ENCODE data around the gene KCNJ5. TPM values are rescaled to one million over a fixed set of nuclear protein-coding genes. Genes with fewer than 3 reads are reported as not detected.

KCNJ5 gene
- total RNA-seq, 1 experiment from 2014 or later = 0.11 TPM

DNA sequence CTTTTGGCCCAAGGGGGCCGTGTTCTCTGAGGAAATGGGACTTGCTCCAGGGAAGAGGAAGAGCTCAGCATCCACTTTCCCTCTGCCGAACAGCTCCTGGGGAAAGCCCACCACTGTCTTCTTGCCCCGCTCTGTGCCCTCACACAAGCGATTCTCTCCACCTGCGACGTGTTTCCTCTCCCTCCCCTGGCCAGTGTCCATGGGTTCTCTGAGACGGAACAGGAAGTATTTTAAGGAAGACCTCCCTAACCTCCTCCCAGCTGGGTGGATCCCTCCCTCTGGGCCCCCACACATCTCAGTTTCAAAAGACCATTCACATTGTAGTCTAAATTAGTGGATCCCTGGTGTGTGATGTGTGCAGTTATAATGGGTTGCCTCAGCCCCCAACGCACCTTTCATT is 50.0 kb downstream of the KCNJ5 start:
- Histone ChIP-seq H3K4me1 (ENCODE audit: insufficient read depth, low read length) (no peaks in the 10 kb centered on the region; the same call in 1 of the 2 replicates), H2BK20ac (ENCODE audit: low read depth, low read length, poor library complexity, severe bottlenecking) (no peak overlapping the region), H3K56ac (ENCODE audit: insufficient read length, low read depth, low read length) (no peak overlapping the region), H3K27ac (ENCODE audit: insufficient read length, low read depth, low read length) (no peak overlapping the region), H3K9ac (ENCODE audit: extremely low read depth, insufficient read length, low read length) (no peak overlapping the region), H2AFZ (ENCODE audit: low read length) (no peak overlapping the region), H3K23ac (ENCODE audit: insufficient read length, low read depth, low read length) (no peak overlapping the region), H3K18ac (ENCODE audit: insufficient read length, low read depth, low read length) (no peak overlapping the region), H2BK12ac (ENCODE audit: insufficient read length, low read depth, low read length) (no peak overlapping the region), H2BK120ac (ENCODE audit: low read depth, low read length, poor library complexity, severe bottlenecking) (no peak overlapping the region), H3T11ph (ENCODE audit: low read length) (no peak overlapping the region), H4K8ac (replicated peaks; ENCODE audit: insufficient read length, low read depth, low read length) (no peak overlapping the region), H3K4me2 (ENCODE audit: insufficient read depth, insufficient read length, low read length) (no peak overlapping the region), H2AK5ac (ENCODE audit: insufficient read length, low read length) (no peak overlapping the region), H3K9me3 (ENCODE audit: control insufficient read depth, low read depth, low read length) (no peaks in the 10 kb centered on the region), H4K20me1 (ENCODE audit: control insufficient read depth, insufficient read depth, insufficient read length) (no peaks in the 10 kb centered on the region), H4K91ac (ENCODE audit: insufficient read length, low read depth, low read length) (no peak overlapping the region), H3K27me3 (ENCODE audit: insufficient read depth, low read length) (peaks cover 2% of the 10 kb centered on the region; the same call in 1 of the 2 replicates), H3K79me2 (ENCODE audit: insufficient read depth, low read length) (no peaks in the 10 kb centered on the region), H2BK5ac (ENCODE audit: insufficient read length, low read length) (no peak overlapping the region), H3K79me1 (ENCODE audit: insufficient read depth, low read depth, low read length, poor library complexity, severe bottlenecking) (no peaks in the 10 kb centered on the region), H3K23me2 (ENCODE audit: insufficient read length, low read depth, low read length, poor library complexity, severe bottlenecking) (no peaks in the 10 kb centered on the region), H3K14ac (ENCODE audit: insufficient read depth, low read length) (no peak overlapping the region), H2BK15ac (ENCODE audit: low read depth, low read length) (no peak overlapping the region), H4K5ac (ENCODE audit: insufficient read length, low read depth, low read length) (no peak overlapping the region), H3K4ac (ENCODE audit: low read depth, low read length) (no peak overlapping the region)
- no CpG with 5 or more reads among the region's 8 CpGs for WGBS (ENCODE audit: extremely low coverage, insufficient read length, low lambda C conversion rate)
- no peak for DNase-seq
- TF ChIP-seq, protein P1, sequence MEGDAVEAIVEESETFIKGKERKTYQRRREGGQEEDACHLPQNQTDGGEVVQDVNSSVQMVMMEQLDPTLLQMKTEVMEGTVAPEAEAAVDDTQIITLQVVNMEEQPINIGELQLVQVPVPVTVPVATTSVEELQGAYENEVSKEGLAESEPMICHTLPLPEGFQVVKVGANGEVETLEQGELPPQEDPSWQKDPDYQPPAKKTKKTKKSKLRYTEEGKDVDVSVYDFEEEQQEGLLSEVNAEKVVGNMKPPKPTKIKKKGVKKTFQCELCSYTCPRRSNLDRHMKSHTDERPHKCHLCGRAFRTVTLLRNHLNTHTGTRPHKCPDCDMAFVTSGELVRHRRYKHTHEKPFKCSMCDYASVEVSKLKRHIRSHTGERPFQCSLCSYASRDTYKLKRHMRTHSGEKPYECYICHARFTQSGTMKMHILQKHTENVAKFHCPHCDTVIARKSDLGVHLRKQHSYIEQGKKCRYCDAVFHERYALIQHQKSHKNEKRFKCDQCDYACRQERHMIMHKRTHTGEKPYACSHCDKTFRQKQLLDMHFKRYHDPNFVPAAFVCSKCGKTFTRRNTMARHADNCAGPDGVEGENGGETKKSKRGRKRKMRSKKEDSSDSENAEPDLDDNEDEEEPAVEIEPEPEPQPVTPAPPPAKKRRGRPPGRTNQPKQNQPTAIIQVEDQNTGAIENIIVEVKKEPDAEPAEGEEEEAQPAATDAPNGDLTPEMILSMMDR (conservative IDR thresholded peaks at IDR 0.05) = no peak
- H3K9me3 Mint-ChIP-seq = no peaks in the 10 kb centered on the region
- H3K27ac Mint-ChIP-seq = no peak overlapping the region; a peak in 1 of 7 replicates
- H3K36me3 Mint-ChIP-seq (ENCODE audit: insufficient read depth in 1 of 3, low read depth in 3 of 3) = no peaks in the 10 kb centered on the region
- peaks cover 23 to 27% of the 10 kb centered on the region in 2 experiments for H3K4me1 Mint-ChIP-seq
- peaks cover 32% of the 10 kb centered on the region for H3K27me3 Mint-ChIP-seq (ENCODE audit: low read depth)
- no peak overlapping the region for H3K4me3 Mint-ChIP-seq

Measured in H9 (cell line).